Lung (tissue), 12 donors: ENCODE measurements around the gene PON3. TPM values are rescaled to one million over a fixed set of nuclear protein-coding genes. Genes with fewer than 3 reads are reported as not detected.

ENCODE experiments used
- ATAC-seq: fragments of 200-7000 bp; cut with Tn5 transposase; one replicate; pipeline ENCODE4 v1.9.1; 2020; ENCODE audit warnings: moderate number of reproducible peaks; ENCODE audit not compliant: insufficient read depth, low FRiP score
- DNase-seq, 3 donors: peaks; one replicate each; pipeline ENCODE4 v3.0.0-alpha.2; 2013 to 2017
- H3K27ac ChIP-seq, 2 donors: one replicate each; pipeline ENCODE4 v1.5.1; 2013; ENCODE audit warnings: mild to moderate bottlenecking in 2 of 2, moderate library complexity in 2 of 2, control low read depth in 1 of 2, inconsistent platforms in 1 of 2, low read depth in 1 of 2, low read length in 1 of 2
- H3K27me3 ChIP-seq, 3 donors: one replicate each; pipeline ENCODE4 v1.5.1; 2013; ENCODE audit warnings: low read length in 2 of 3; ENCODE audit not compliant: control insufficient read depth in 3 of 3, insufficient read depth in 3 of 3
- H3K36me3 ChIP-seq, 4 donors: one replicate each; pipeline ENCODE4 v1.5.1; 2013; ENCODE audit warnings: low read length in 4 of 4, mild to moderate bottlenecking in 1 of 4, moderate library complexity in 1 of 4; ENCODE audit not compliant: control insufficient read depth in 4 of 4, insufficient read depth in 4 of 4
- H3K4me1 ChIP-seq, 5 donors: one replicate each; pipeline ENCODE4 v1.5.1; 2013; ENCODE audit warnings: low read length in 5 of 5, mild to moderate bottlenecking in 2 of 5, moderate library complexity in 1 of 5; ENCODE audit not compliant: control insufficient read depth in 5 of 5, insufficient read depth in 5 of 5
- H3K4me3 ChIP-seq: one replicate; pipeline ENCODE4 v1.5.1; 2013; ENCODE audit warnings: mild to moderate bottlenecking, control low read depth, moderate library complexity
- H3K9ac ChIP-seq, 2 donors: one replicate each; pipeline ENCODE4 v1.5.1; 2013; ENCODE audit warnings: low read length in 2 of 2, control low read depth in 1 of 2; ENCODE audit not compliant: insufficient read depth in 1 of 2
- H3K9me3 ChIP-seq, 4 donors: one replicate each; pipeline ENCODE4 v1.5.1; 2013; ENCODE audit warnings: low read length in 3 of 4, mild to moderate bottlenecking in 1 of 4, moderate library complexity in 1 of 4; ENCODE audit not compliant: control insufficient read depth in 4 of 4, insufficient read depth in 3 of 4
- WGBS, 2 donors: extraction: QIAGEN DNeasy Blood & Tissue Kit; methylation state at CpG; one replicate each; pipeline ENCODE4 v1.1.7; 2013; 5-methylcytosine and 5-hydroxymethylcytosine counted together
- polyA plus RNA-seq, 2 donors: library from polyadenylated mRNA; stranded (reverse); fragments of 200-250 nt; gene quantifications; one replicate each; pipeline ENCODE4 v1.2.1, GENCODE V29; 2013
- total RNA-seq, 2 donors: library from RNA; depleted of rRNA in 1 of 2; stranded (reverse); fragments of >200 nt in 1 of 2; gene quantifications; one replicate each; pipeline ENCODE4 v1.2.1, GENCODE V29; 2014 to 2021
- TF ChIP-seq, protein P1 (sequence below): IDR thresholded peaks from 2 replicates; pipeline ENCODE4 v1.5.1; 2012; ENCODE audit warnings: mild to moderate bottlenecking; ENCODE audit errors: control extremely low read depth, extremely low read depth
- donor health status: control.
- donor health status: control.
- donor health status: Bipolar disorder and iron deficiency.
- donor health status: healthy.
- donor health status: DM: yes; HTN: yes; CAD: no.

PON3 gene
- total and polyA plus RNA-seq, 4 donors = 13.2 to 28.0 (median 22.5) TPM

DNA sequence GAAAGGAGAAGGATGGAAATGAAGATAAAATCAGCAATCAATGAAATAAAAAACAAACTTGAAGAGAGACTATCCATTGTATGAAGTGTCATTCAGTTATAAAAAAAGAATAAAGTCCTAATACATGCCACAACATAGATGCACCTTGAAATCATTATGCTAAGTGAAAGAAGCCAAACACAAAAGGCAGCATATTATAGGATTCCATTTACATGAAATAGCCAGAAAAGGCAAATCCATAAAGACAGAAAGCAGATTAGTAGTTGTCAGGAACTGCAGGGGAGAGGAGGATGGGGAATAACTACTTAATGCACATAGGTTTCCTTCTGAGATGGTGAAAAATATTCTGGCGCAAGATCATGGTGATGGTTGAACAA is 65.2 kb downstream of the PON3 start:
- ATAC-seq = no peak

DNA sequence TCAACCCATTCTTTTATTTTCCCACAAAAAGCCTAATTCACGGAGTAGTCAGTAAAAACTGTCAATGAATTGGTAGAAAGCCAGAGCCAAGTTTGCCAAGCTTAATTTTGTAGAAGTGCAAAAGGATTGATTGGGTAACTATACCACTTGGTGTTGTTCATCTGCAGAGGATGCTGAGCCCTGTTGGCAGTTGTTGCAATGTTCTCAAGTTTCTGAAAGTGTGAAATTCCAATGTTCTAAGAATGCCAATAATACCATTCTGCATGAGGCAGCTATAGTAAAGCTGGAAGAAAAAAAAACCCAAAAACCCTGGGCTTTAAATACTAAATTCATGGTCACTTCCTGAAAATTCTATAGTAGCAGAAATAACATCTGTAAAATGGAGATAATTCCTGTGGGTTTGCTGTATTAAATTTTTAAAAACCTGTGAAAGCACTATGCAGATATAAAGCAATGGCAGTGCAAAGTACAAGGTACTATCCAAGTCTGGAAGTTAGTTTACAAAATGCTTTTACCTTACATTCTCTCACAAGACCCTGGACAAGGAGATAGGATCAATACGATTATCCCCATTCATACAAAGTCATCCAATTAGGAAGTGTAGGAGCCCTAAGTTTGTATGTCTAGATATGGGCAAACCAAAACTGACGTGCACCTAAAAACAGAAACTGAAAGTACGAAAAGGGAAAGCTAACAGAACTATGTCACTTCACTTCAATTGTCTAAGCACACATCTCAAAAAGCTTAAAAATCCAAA is 65.8 kb downstream of the PON3 start:
- no peak overlapping the region for H3K27ac ChIP-seq
- no peaks in the 10 kb centered on the region for H3K36me3 ChIP-seq
- WGBS, 2 donors = 16 to 19% methylated on average over 4 of the region's 4 CpGs
- H3K4me1 ChIP-seq = no peaks in the 10 kb centered on the region
- H3K9ac ChIP-seq = no peak overlapping the region
- H3K27me3 ChIP-seq = no peaks in the 10 kb centered on the region
- H3K9me3 ChIP-seq = no peaks in the 10 kb centered on the region
- no peak overlapping the region for H3K4me3 ChIP-seq
- no peak for ATAC-seq
- TF ChIP-seq, protein P1, sequence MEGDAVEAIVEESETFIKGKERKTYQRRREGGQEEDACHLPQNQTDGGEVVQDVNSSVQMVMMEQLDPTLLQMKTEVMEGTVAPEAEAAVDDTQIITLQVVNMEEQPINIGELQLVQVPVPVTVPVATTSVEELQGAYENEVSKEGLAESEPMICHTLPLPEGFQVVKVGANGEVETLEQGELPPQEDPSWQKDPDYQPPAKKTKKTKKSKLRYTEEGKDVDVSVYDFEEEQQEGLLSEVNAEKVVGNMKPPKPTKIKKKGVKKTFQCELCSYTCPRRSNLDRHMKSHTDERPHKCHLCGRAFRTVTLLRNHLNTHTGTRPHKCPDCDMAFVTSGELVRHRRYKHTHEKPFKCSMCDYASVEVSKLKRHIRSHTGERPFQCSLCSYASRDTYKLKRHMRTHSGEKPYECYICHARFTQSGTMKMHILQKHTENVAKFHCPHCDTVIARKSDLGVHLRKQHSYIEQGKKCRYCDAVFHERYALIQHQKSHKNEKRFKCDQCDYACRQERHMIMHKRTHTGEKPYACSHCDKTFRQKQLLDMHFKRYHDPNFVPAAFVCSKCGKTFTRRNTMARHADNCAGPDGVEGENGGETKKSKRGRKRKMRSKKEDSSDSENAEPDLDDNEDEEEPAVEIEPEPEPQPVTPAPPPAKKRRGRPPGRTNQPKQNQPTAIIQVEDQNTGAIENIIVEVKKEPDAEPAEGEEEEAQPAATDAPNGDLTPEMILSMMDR = no peak
- peak in 2 of 3 donors; percentile 16 to 30 for DNase-seq

More for the DNA sequence above, 65.2 kb downstream of the PON3 start:
- Histone ChIP-seq H3K27ac (no peak overlapping the region), H3K9me3 (no peaks in the 10 kb centered on the region), H3K27me3 (no peaks in the 10 kb centered on the region), H3K36me3 (no peaks in the 10 kb centered on the region), H3K9ac (no peak overlapping the region), H3K4me3 (no peak overlapping the region), H3K4me1 (no peaks in the 10 kb centered on the region)
- WGBS, 2 donors = 96 to 100% methylated on average over 1 of the region's 1 CpG
- no peak for DNase-seq
- TF ChIP-seq, protein P1 = no peak

DNA sequence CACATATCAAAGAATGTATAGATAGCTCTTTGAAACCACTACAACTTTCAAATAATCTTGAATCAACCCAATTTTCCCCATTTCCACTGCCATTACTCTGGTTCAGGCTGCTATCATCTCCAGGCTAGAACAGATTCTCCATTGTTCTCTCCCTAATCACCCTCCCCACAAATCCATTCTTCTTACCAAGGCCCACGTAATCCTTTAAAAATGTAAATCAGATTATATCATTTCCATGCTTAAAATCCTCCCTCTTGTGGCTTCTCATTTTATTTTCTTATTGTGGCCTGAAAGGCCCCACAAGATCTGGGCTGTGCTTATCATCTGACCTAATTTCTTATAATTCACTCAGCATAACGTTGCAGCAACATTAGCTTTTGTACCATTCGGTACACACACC is 68.8 kb downstream of the PON3 start:
- DNase-seq = no peak
- no peak overlapping the region for H3K4me3 ChIP-seq
- H3K36me3 ChIP-seq = no peaks in the 10 kb centered on the region
- H3K27ac ChIP-seq = no peak overlapping the region
- TF ChIP-seq, protein P1 = no peak
- H3K9ac ChIP-seq = no peak overlapping the region
- WGBS, 2 donors = 89 to 91% methylated on average over 3 of the region's 3 CpGs
- H3K27me3 ChIP-seq = peaks cover 0 to 7% (median 6%) of the 10 kb centered on the region in 3 donors
- H3K9me3 ChIP-seq = no peaks in the 10 kb centered on the region
- ATAC-seq = no peak
- no peaks in the 10 kb centered on the region for H3K4me1 ChIP-seq
